Kidney (tissue), 14 donors: ENCODE results near the gene SNX22. TPM values are rescaled to one million over a fixed set of nuclear protein-coding genes. Genes with fewer than 3 reads are reported as not detected.

Experiments
- DNase-seq, 5 donors: peaks; one replicate each; pipeline ENCODE4 v3.0.0-alpha.2; 2013 to 2020
- FAIRE-seq: peaks from 2 replicates; lab custom pipeline; 2012; peaks lifted over from hg19 to GRCh38; lab: Jason Lieb, UNC
- H3K27ac ChIP-seq, 2 donors: one replicate each; pipeline ENCODE4 v1.7.0; 2013; ENCODE audit warnings: low read depth in 2 of 2, low read length in 2 of 2, inconsistent platforms in 1 of 2
- H3K27me3 ChIP-seq: one replicate; pipeline ENCODE4 v1.7.1; 2013; ENCODE audit warnings: low read length, inconsistent platforms; ENCODE audit not compliant: control insufficient read depth, insufficient read depth
- H3K36me3 ChIP-seq, 3 donors: one replicate each; pipeline versions ENCODE4 v1.7.0 to v1.7.1; 2013; ENCODE audit warnings: low read length in 3 of 3, control low read depth in 1 of 3, inconsistent platforms in 1 of 3; ENCODE audit not compliant: insufficient read depth in 3 of 3, control insufficient read depth in 2 of 3
- H3K4me1 ChIP-seq, 3 donors: one replicate each; pipeline versions ENCODE4 v1.7.0 to v1.7.1; 2013; ENCODE audit warnings: low read length in 3 of 3, inconsistent platforms in 1 of 3, low read depth in 1 of 3; ENCODE audit not compliant: control insufficient read depth in 2 of 3, insufficient read depth in 2 of 3
- H3K4me3 ChIP-seq, 3 donors: one replicate each; pipeline versions ENCODE4 v1.7.0 to v1.8.1; 2013; ENCODE audit warnings: low read length in 3 of 3, control low read depth in 1 of 3, inconsistent platforms in 1 of 3
- H3K9ac ChIP-seq, 3 donors: one replicate each; pipeline versions ENCODE4 v1.7.0 to v1.7.1; 2013; ENCODE audit warnings: low read length in 3 of 3, control low read depth in 1 of 3, inconsistent platforms in 1 of 3
- H3K9me3 ChIP-seq, 3 donors: one replicate each; pipeline versions ENCODE4 v1.7.0 to v1.7.1; 2013; ENCODE audit warnings: low read length in 3 of 3, control low read depth in 1 of 3, inconsistent platforms in 1 of 3; ENCODE audit not compliant: control insufficient read depth in 2 of 3, insufficient read depth in 1 of 3
- intact Hi-C: fragments of 100-400 bp; cut with DNase I; formaldehyde crosslinking; loops from one replicate; pipeline ENCODE4 v1.11.1; 2022
- polyA plus RNA-seq: library from polyadenylated mRNA; stranded (reverse); fragments of 350-450 nt; fragmentation: Illumina TruSeq; extraction: RNeasy Lipid Tissue Mini Kit (QIAGEN cat#74804); gene quantifications from one replicate; pipeline ENCODE4 v1.2.3, GENCODE V29; 2014; ENCODE audit warnings: low read depth, low replicate concordance; ENCODE audit not compliant: insufficient read depth
- total RNA-seq: library from RNA; stranded (reverse); fragmentation: NEBNext Ultra II Directional; extraction: Animal tissue kit (Norgen Biotek cat#: 25700); gene quantifications from one replicate; pipeline ENCODE4 v1.2.1, GENCODE V29; 2021
- TF ChIP-seq, protein P1 (sequence below): IDR thresholded peaks from 3 replicates; pipeline ENCODE4 v1.5.1; 2012; ENCODE audit warnings: mild to moderate bottlenecking, moderate library complexity, borderline replicate concordance; ENCODE audit not compliant: insufficient read depth; ENCODE audit errors: extremely low read depth
- donor health status: control.
- donor health status: control.
- donor health status: control.
- donor health status: control.
- donor health status: control.
- donor health status: DM: yes; HTN: yes; CAD: no.
- donor health status: Normal renal cell carcinoma (clear cell type).

Gene SNX22
- total and polyA plus RNA-seq, 2 donors from 2014 or later: 1.1 to 4.6 TPM

DNA sequence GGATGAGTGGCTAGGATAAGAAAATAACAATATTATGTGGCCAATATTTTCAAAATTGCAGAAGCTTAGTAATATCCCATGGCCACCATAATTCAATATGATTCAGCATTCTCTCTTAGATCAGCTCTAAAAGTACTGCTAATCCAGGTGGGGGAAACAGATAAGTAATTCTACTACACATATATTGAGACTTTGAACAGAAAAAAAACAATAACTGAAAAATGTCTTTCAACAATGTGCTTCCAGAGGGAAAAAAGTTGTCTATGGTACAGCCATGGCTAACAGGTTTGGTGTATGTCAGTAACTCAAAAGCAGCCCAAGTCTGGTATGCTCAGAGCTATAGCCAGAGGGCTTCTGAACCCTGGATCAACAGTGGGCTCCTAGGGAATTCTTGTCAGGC is 53.7 kb downstream of the SNX22 start:
- Histone ChIP-seq H3K9me3 (no peaks in the 10 kb centered on the region), H3K4me1 (no peaks in the 10 kb centered on the region), H3K27me3 (no peaks in the 10 kb centered on the region), H3K27ac (no peak overlapping the region), H3K36me3 (peaks cover 5 to 19% (median 9%) of the 10 kb centered on the region in 3 donors), H3K9ac (no peak overlapping the region), H3K4me3 (no peak overlapping the region)
- intact Hi-C loops: no loop called here
- TF ChIP-seq, protein P1, sequence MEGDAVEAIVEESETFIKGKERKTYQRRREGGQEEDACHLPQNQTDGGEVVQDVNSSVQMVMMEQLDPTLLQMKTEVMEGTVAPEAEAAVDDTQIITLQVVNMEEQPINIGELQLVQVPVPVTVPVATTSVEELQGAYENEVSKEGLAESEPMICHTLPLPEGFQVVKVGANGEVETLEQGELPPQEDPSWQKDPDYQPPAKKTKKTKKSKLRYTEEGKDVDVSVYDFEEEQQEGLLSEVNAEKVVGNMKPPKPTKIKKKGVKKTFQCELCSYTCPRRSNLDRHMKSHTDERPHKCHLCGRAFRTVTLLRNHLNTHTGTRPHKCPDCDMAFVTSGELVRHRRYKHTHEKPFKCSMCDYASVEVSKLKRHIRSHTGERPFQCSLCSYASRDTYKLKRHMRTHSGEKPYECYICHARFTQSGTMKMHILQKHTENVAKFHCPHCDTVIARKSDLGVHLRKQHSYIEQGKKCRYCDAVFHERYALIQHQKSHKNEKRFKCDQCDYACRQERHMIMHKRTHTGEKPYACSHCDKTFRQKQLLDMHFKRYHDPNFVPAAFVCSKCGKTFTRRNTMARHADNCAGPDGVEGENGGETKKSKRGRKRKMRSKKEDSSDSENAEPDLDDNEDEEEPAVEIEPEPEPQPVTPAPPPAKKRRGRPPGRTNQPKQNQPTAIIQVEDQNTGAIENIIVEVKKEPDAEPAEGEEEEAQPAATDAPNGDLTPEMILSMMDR: no peak
- FAIRE-seq (no peak), DNase-seq (no peak)

Other genes with a start within 250 kb of the SNX22 start
- gene DAPK2, start 105.2 kb upstream of the SNX22 start, total RNA-seq: 3.0 TPM
- 3.8 TPM for gene DAPK2, start 105.2 kb upstream of the SNX22 start, polyA plus RNA-seq
- 41.6 TPM for gene CIAO2A, start 57.9 kb upstream of the SNX22 start, total RNA-seq
- gene CIAO2A, start 57.9 kb upstream of the SNX22 start, polyA plus RNA-seq: 92.4 TPM
- gene SNX1, start 55.7 kb upstream of the SNX22 start, total RNA-seq: 148 TPM
- gene SNX1, start 55.7 kb upstream of the SNX22 start, polyA plus RNA-seq: 81.2 TPM
- gene PPIB, start 11.3 kb downstream of the SNX22 start, total RNA-seq: 484 TPM
- 705 TPM for gene PPIB, start 11.3 kb downstream of the SNX22 start, polyA plus RNA-seq
- 25.8 TPM for gene CSNK1G1, start 204.4 kb downstream of the SNX22 start, total RNA-seq
- 5.0 TPM for gene CSNK1G1, start 204.4 kb downstream of the SNX22 start, polyA plus RNA-seq
- gene PCLAF, start 229.7 kb downstream of the SNX22 start, total RNA-seq: 1.5 TPM
- 1.3 TPM for gene PCLAF, start 229.7 kb downstream of the SNX22 start, polyA plus RNA-seq
- gene TRIP4, start 236.1 kb downstream of the SNX22 start, total RNA-seq: 29.8 TPM
- 33.1 TPM for gene TRIP4, start 236.1 kb downstream of the SNX22 start, polyA plus RNA-seq